Endothelial cell of umbilical vein (primary cell): Measurements from ENCODE around the gene CHMP4B. TPM values are rescaled to one million over a fixed set of nuclear protein-coding genes. Genes with fewer than 3 reads are reported as not detected.

Experiments used
- BruUV-seq: library from RNA; stranded (reverse); fragments of 400-500 nt; replicated peaks from 2 replicates; lab custom pipeline; 2021; lab: Mats Ljungman, UMichigan
- CTCF ChIA-PET: fragments of 300-600, 350-600 bp; sonication (Branson Sonifier 250); formaldehyde crosslinking; loops from one replicate; lab custom pipeline; 2021; ENCODE audit warnings: antibody characterized with exemption, inconsistent platforms; lab: Charles Lee
- POLR2A ChIA-PET: fragments of 300-600, 350-600 bp; sonication (Branson Sonifier 250); formaldehyde crosslinking; loops from one replicate; lab custom pipeline; 2021; ENCODE audit warnings: antibody characterized with exemption, inconsistent platforms; lab: Charles Lee
- DNase-seq: peaks from one replicate; pipeline ENCODE4 v3.0.0-alpha.2; 2011; ENCODE audit warnings: low read depth, low spot score
- FAIRE-seq: peaks from 2 replicates; lab custom pipeline; 2011; peaks lifted over from hg19 to GRCh38; lab: Jason Lieb, UNC
- H2AFZ ChIP-seq: 2 replicates; pipeline ENCODE4 v1.6.0; 2012; ENCODE audit warnings: low read depth, low read length, control low read depth, inconsistent platforms
- H3K27ac ChIP-seq: 2 replicates; pipeline ENCODE4 v1.5.1; 2011; ENCODE audit warnings: low read depth, mild to moderate bottlenecking, control low read depth, low read length, moderate library complexity; ENCODE audit not compliant: insufficient read depth
- H3K27me3 ChIP-seq, 2 experiments: 2 replicates each; pipeline versions ENCODE4 v1.6.0 to v1.6.1; 2011; ENCODE audit warnings: low read length in 2 of 2, mixed read lengths in 1 of 2; ENCODE audit not compliant: control insufficient read depth in 2 of 2, insufficient read depth in 2 of 2
- H3K36me3 ChIP-seq, 2 experiments: 2 replicates in 1 of 2; 3 replicates in 1 of 2; pipeline ENCODE4 v1.5.1; 2011; ENCODE audit warnings: low read length in 2 of 2, mild to moderate bottlenecking in 1 of 2, moderate library complexity in 1 of 2; ENCODE audit not compliant: control insufficient read depth in 2 of 2, insufficient read depth in 2 of 2; ENCODE audit errors: extremely low read depth in 1 of 2
- H3K4me1 ChIP-seq: 3 replicates; pipeline ENCODE4 v1.5.1; 2011; ENCODE audit warnings: mild to moderate bottlenecking, low read length; ENCODE audit not compliant: control insufficient read depth, insufficient read depth; ENCODE audit errors: extremely low read depth
- H3K4me2 ChIP-seq: 2 replicates; pipeline ENCODE4 v1.6.1; 2011; ENCODE audit warnings: low read length, control low read depth, mixed read lengths; ENCODE audit not compliant: insufficient read depth
- H3K4me3 ChIP-seq, 3 experiments: fragments of 200-600 bp in 1 of 3; sonication (generic), shearing (Covaris generic) in 1 of 3; replicated peaks in 1 of 3; 2 replicates each; pipeline ENCODE4 v1.5.1; 2011 to 2016; ENCODE audit warnings: control low read depth in 3 of 3, low read length in 3 of 3, mild to moderate bottlenecking in 2 of 3, inconsistent platforms in 1 of 3, low read depth in 1 of 3, moderate library complexity in 1 of 3; ENCODE audit not compliant: insufficient read depth in 1 of 3
- H3K79me2 ChIP-seq: 2 replicates; pipeline ENCODE4 v1.6.0; 2012; ENCODE audit warnings: low read length, inconsistent platforms; ENCODE audit not compliant: control insufficient read depth, insufficient read depth
- H3K9ac ChIP-seq: replicated peaks from 2 replicates; pipeline ENCODE3; 2011; ENCODE audit warnings: low read length, control low read depth; ENCODE audit not compliant: insufficient read depth; ENCODE audit errors: extremely low read depth
- H3K9me1 ChIP-seq: replicated peaks from 3 replicates; pipeline ENCODE4 v1.6.0; 2011; ENCODE audit warnings: mild to moderate bottlenecking, low read length; ENCODE audit not compliant: control insufficient read depth, insufficient read depth; ENCODE audit errors: extremely low read depth
- H3K9me3 ChIP-seq: replicated peaks from 2 replicates; pipeline ENCODE4 v1.5.1; 2012; ENCODE audit warnings: low read length, inconsistent platforms; ENCODE audit not compliant: control insufficient read depth, insufficient read depth
- H4K20me1 ChIP-seq: replicated peaks from 2 replicates; pipeline ENCODE3; 2011; ENCODE audit warnings: mild to moderate bottlenecking, low read length; ENCODE audit not compliant: control insufficient read depth, insufficient read depth; ENCODE audit errors: extremely low read depth
- CTCF ChIP-seq, 2 donors: IDR thresholded peaks; 1 replicate in 1 of 2; 2 replicates in 1 of 2; pipeline ENCODE4 v1.5.1; 2011; ENCODE audit warnings: low read length in 2 of 2, mild to moderate bottlenecking in 2 of 2, moderate library complexity in 2 of 2, control low read depth in 1 of 2, inconsistent platforms in 1 of 2, low read depth in 1 of 2; ENCODE audit not compliant: insufficient read depth in 1 of 2; ENCODE audit errors: extremely low read depth in 1 of 2
- EZH2 ChIP-seq: IDR thresholded peaks from 2 replicates; pipeline ENCODE4 v1.6.1; 2012; ENCODE audit warnings: borderline replicate concordance, low read depth, mild to moderate bottlenecking, moderate library complexity, low read length, inconsistent platforms; ENCODE audit not compliant: severe bottlenecking
- FOS ChIP-seq: IDR thresholded peaks from 2 replicates; pipeline ENCODE4 v1.6.1; 2011; ENCODE audit warnings: mild to moderate bottlenecking, low read length, moderate library complexity, borderline replicate concordance; ENCODE audit not compliant: insufficient read depth
- GATA2 ChIP-seq: IDR thresholded peaks from 2 replicates; pipeline ENCODE4 v1.7.0; 2011; ENCODE audit warnings: low read depth, mild to moderate bottlenecking, moderate library complexity, mixed read lengths, low read length; ENCODE audit not compliant: insufficient read length, insufficient read depth
- JUN ChIP-seq: IDR thresholded peaks from 2 replicates; pipeline ENCODE4 v1.6.1; 2011; ENCODE audit warnings: borderline replicate concordance, low read depth; ENCODE audit not compliant: insufficient read length, insufficient read depth
- MAX ChIP-seq: IDR thresholded peaks from 2 replicates; pipeline ENCODE4 v1.6.1; 2011; ENCODE audit not compliant: insufficient read depth, insufficient read length
- MYC ChIP-seq: IDR thresholded peaks from one replicate; pipeline ENCODE4 v1.6.1; 2011; ENCODE audit warnings: mild to moderate bottlenecking, low read depth, low read length
- POLR2A ChIP-seq: IDR thresholded peaks from 2 replicates; pipeline ENCODE4 v1.6.1; 2012; ENCODE audit warnings: low read depth, mild to moderate bottlenecking, control low read depth, low read length
- POLR2AphosphoS5 ChIP-seq: IDR thresholded peaks from 2 replicates; pipeline ENCODE4 v1.6.1; 2012; ENCODE audit warnings: low read depth, mild to moderate bottlenecking, control low read depth, low read length, moderate library complexity; ENCODE audit not compliant: insufficient read depth
- dilution Hi-C: fragments of 300-500 bp; cut with MboI; formaldehyde crosslinking; loops from one replicate; pipeline ENCODE4 v1.15.0; 2019; ENCODE audit warnings: low sequenced_read_pairs; ENCODE audit not compliant: extremely low pct_ligation_motif_present
- intact Hi-C: fragments of 100-400 bp; cut with micrococcal nuclease; formaldehyde crosslinking; loops from one replicate; pipeline ENCODE4 v1.10.0; 2022
- polyA plus RNA-seq, 4 experiments: library from polyadenylated mRNA; depleted of rRNA in 3 of 4; stranded (reverse) in 3 of 4; unstranded in 1 of 4; fragments of >200 nt; gene quantifications; 2 replicates each; pipeline versions ENCODE4 v1.2.1 to v1.2.3, GENCODE V29; 2011 to 2012; ENCODE audit warnings: missing spikeins in 1 of 4
- total RNA-seq: library from RNA; stranded (reverse); gene quantifications from 2 replicates; pipeline ENCODE4 v1.2.3, GENCODE V29; 2021

CHMP4B gene
- total and polyA plus RNA-seq, 2 donors (not counting 3 experiments of a cell fraction or from before 2014, with no cell fraction given) = 64.7 to 112 TPM

GRCh38 chr20:33819456-33819855 lies 8.3 kb downstream of the CHMP4B start:
- H3K9me1 ChIP-seq = peaks cover 2% of the 10 kb centered on the region
- H3K79me2 ChIP-seq = peaks cover 95% of the 10 kb centered on the region
- H2AFZ ChIP-seq = no peak overlapping the region
- TF ChIP-seq EZH2 (no peak), MAX (no peak), POLR2A (no peak), GATA2 (no peak), MYC (no peak), FOS (no peak), POLR2AphosphoS5 (no peak), CTCF (IDR thresholded peaks at IDR 0.05; ENCODE audit: extremely low read depth in 1 of 2, insufficient read depth in 1 of 2, low read depth in 1 of 2, low read length in 2 of 2) (no peak), JUN (no peak)
- H3K9me3 ChIP-seq = no peaks in the 10 kb centered on the region
- H3K4me3 ChIP-seq = no peak overlapping the region
- H3K4me1 ChIP-seq = peaks cover 4% of the 10 kb centered on the region
- DNase-seq (no peak), FAIRE-seq (no peak)
- H3K9ac ChIP-seq = no peak overlapping the region
- ChIA-PET CTCF (interaction anchor here (1.0 to 1.5 kb wide), 4 partner anchors 11 to 311 kb away, joined by 3 to 6 read pairs (median 3); no protein-coding TSS in a partner anchor), POLR2A (interaction anchor here (0.7 kb wide), 1 partner anchor 135 kb away, joined by 3 read pairs; no protein-coding TSS in a partner anchor)
- dilution Hi-C loops = no loop called here
- no TSS peak for BruUV-seq
- H3K27ac ChIP-seq = no peak overlapping the region
- peaks cover 27% of the 10 kb centered on the region for H4K20me1 ChIP-seq
- no peak overlapping the region for H3K4me2 ChIP-seq
- H3K27me3 ChIP-seq = no peaks in the 10 kb centered on the region
- H3K36me3 ChIP-seq = peaks cover 0 to 3% of the 10 kb centered on the region in 2 experiments
- intact Hi-C loops = no loop called here
